Activated CD4-positive, alpha-beta T cell treated with anti-CD3 and anti-CD28 coated beads for 36 hours (primary cell): ENCODE measurements around the gene GPR158. TPM values are rescaled to one million over a fixed set of nuclear protein-coding genes. Genes with fewer than 3 reads are reported as not detected.

Experiments
- ATAC-seq: fragments of 200-7000 bp; cut with Tn5 transposase; one replicate; pipeline ENCODE4 v1.10.0; 2021; ENCODE audit warnings: mild to moderate bottlenecking, moderate library complexity
- CTCF ChIA-PET: fragments of 350-600 bp; sonication (Branson Sonifier 250); formaldehyde crosslinking; loops from one replicate; lab custom pipeline; 2021; ENCODE audit warnings: antibody characterized with exemption; lab: Charles Lee
- POLR2A ChIA-PET: fragments of 350-600 bp; sonication (Branson Sonifier 250); formaldehyde crosslinking; loops from one replicate; lab custom pipeline; 2021; ENCODE audit warnings: antibody characterized with exemption, inconsistent platforms; lab: Charles Lee
- DNase-seq: peaks from one replicate; pipeline ENCODE4 v3.0.0-alpha.2; 2020
- H3K27ac Mint-ChIP-seq: one replicate; pipeline ENCODE4 v1.8.0; 2021; ENCODE audit warnings: mixed read lengths
- H3K27me3 Mint-ChIP-seq: one replicate; pipeline ENCODE4 v1.8.0; 2021; ENCODE audit warnings: mixed read lengths
- H3K36me3 Mint-ChIP-seq: one replicate; pipeline ENCODE4 v1.8.0; 2021; ENCODE audit warnings: low read depth, mixed read lengths
- H3K4me1 Mint-ChIP-seq: one replicate; pipeline ENCODE4 v1.8.0; 2021; ENCODE audit warnings: mixed read lengths
- H3K4me3 Mint-ChIP-seq: one replicate; pipeline ENCODE4 v1.8.0; 2021; ENCODE audit warnings: mild to moderate bottlenecking, moderate library complexity, mixed read lengths
- H3K9me3 Mint-ChIP-seq: one replicate; pipeline ENCODE4 v1.8.0; 2021; ENCODE audit warnings: low read depth, mixed read lengths
- intact Hi-C, 2 experiments: fragments of 100-400 bp; cut with DNase I in 1 of 2; cut with micrococcal nuclease in 1 of 2; formaldehyde crosslinking; loops; one replicate each; pipeline versions ENCODE4 v1.14.2 to v1.15.1; 2022 to 2024; cut with DNase I, micrococcal nuclease
- total RNA-seq, 2 experiments: library from RNA; stranded (reverse); gene quantifications; one replicate each; pipeline ENCODE4 v1.2.3, GENCODE V29; 2021

The GPR158 gene
- total RNA-seq, 2 experiments from 2014 or later: not detected

GRCh38 chr10:25646371-25646770, 471.6 kb downstream of the GPR158 start:
- H3K4me1 Mint-ChIP-seq: no peaks in the 10 kb centered on the region
- POLR2A ChIA-PET: interaction anchor here (0.6 kb wide), 1 partner anchor 137 kb away, joined by 3 read pairs; no protein-coding TSS in a partner anchor
- DNase-seq (no peak), ATAC-seq (no peak)
- no peak overlapping the region for H3K4me3 Mint-ChIP-seq
- no peaks in the 10 kb centered on the region for H3K36me3 Mint-ChIP-seq
- CTCF ChIA-PET: no interaction called here
- peaks cover 2% of the 10 kb centered on the region for H3K9me3 Mint-ChIP-seq
- H3K27ac Mint-ChIP-seq: no peak overlapping the region
- peaks cover 3% of the 10 kb centered on the region for H3K27me3 Mint-ChIP-seq
- intact Hi-C loops: no loop called here

DNA sequence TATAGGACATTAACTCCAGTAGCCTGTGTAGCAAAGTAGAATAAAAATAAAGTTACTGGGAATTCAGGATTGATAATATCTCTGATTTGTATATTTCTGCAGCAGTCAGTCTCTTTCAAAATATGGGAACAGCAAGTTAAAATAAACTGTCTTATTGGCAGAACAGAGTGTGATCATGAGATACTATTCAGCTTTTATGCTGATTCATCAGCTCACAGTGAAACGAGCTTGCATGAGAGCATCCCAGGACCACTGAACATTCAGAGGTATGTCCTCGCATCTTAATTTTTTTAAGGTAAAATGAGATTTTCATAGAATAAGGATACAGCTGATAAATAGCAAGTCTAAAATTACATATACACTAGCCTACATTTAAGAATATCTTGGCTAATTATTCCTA, 476.7 kb downstream of the GPR158 start:
- intact Hi-C loops: no loop called here
- no peak for DNase-seq
- Mint-ChIP-seq H3K4me1 (no peaks in the 10 kb centered on the region), H3K4me3 (no peak overlapping the region), H3K27ac (no peak overlapping the region), H3K36me3 (no peaks in the 10 kb centered on the region), H3K9me3 (peaks cover 2% of the 10 kb centered on the region), H3K27me3 (peaks cover 3% of the 10 kb centered on the region)
- CTCF ChIA-PET: no interaction called here
- POLR2A ChIA-PET: no interaction called here
- ATAC-seq: no peak

Other genes with a start within 250 kb of the GPR158 start
- gene PRTFDC1, start 222.4 kb upstream of the GPR158 start, total RNA-seq: under 1 TPM; 0.32 to 0.71 TPM
- under 1 TPM in 1 of 2 experiments, not detected in 1; 0.11 TPM for gene ENKUR, start 158.8 kb upstream of the GPR158 start, total RNA-seq
- gene THNSL1, start 158.4 kb upstream of the GPR158 start, total RNA-seq: 1 to 10 TPM; 8.0 to 9.5 TPM